IMR-90 (cell line): ENCODE results near the gene ARHGAP24. TPM values are rescaled to one million over a fixed set of nuclear protein-coding genes. Genes with fewer than 3 reads are reported as not detected.

ENCODE experiments used
- ATAC-seq: fragments of 200-7000 bp; cut with Tn5 transposase; 2 replicates; pipeline ENCODE4 v1.9.1; 2020; ENCODE audit warnings: low read depth, mild to moderate bottlenecking, moderate library complexity
- BruUV-seq: library from RNA; stranded (reverse); fragments of 400-500 nt; replicated peaks from 2 replicates; lab custom pipeline; 2021; lab: Mats Ljungman, UMichigan
- CTCF ChIA-PET: fragments of 300-600 bp; formaldehyde crosslinking; extraction: SDS; loops from one replicate; lab custom pipeline; 2021; ENCODE audit warnings: antibody characterized with exemption; lab: Yijun Ruan, JAX
- POLR2A ChIA-PET: fragments of 300-600 bp; sonication (Branson Sonifier 250); formaldehyde crosslinking; loops from one replicate; lab custom pipeline; 2022; ENCODE audit warnings: antibody characterized with exemption; ENCODE audit not compliant: unreplicated experiment; lab: Charles Lee
- DNase-seq: peaks from one replicate; pipeline ENCODE4 v3.0.0; 2013
- H2AFZ ChIP-seq: replicated peaks from 2 replicates; pipeline ENCODE3; 2013; ENCODE audit warnings: low read length, mild to moderate bottlenecking; ENCODE audit not compliant: poor library complexity
- H2AK5ac ChIP-seq: 2 replicates; pipeline ENCODE4 v1.6.1; 2013; ENCODE audit warnings: low read depth, low read length, inconsistent platforms
- H2AK9ac ChIP-seq: replicated peaks from 2 replicates; pipeline ENCODE3; 2013; ENCODE audit warnings: mild to moderate bottlenecking, low read depth, low read length, moderate library complexity; ENCODE audit not compliant: poor library complexity
- H2BK120ac ChIP-seq: 2 replicates; pipeline ENCODE4 v1.6.1; 2013; ENCODE audit warnings: low read depth, low read length, inconsistent platforms
- H2BK15ac ChIP-seq: 3 replicates; pipeline ENCODE4 v1.6.1; 2013; ENCODE audit warnings: low read depth, low read length, inconsistent platforms
- H2BK20ac ChIP-seq: 2 replicates; pipeline ENCODE4 v1.6.1; 2013; ENCODE audit warnings: low read depth, mild to moderate bottlenecking, inconsistent platforms, low read length, moderate library complexity
- H2BK5ac ChIP-seq: 2 replicates; pipeline ENCODE4 v1.6.1; 2013; ENCODE audit warnings: mild to moderate bottlenecking, low read depth, low read length, inconsistent platforms; ENCODE audit not compliant: poor library complexity, severe bottlenecking
- H3K14ac ChIP-seq: replicated peaks from 2 replicates; pipeline ENCODE4 v1.6.1; 2013; ENCODE audit warnings: low read depth, low read length, inconsistent platforms
- H3K18ac ChIP-seq: 2 replicates; pipeline ENCODE4 v1.6.1; 2013; ENCODE audit warnings: low read depth, low read length, control low read depth
- H3K23ac ChIP-seq: 2 replicates; pipeline ENCODE4 v1.6.1; 2013; ENCODE audit warnings: low read depth, low read length, inconsistent platforms
- H3K27ac ChIP-seq: 2 replicates; pipeline ENCODE4 v1.5.1; 2013; ENCODE audit warnings: mild to moderate bottlenecking, control low read depth, low read length; ENCODE audit not compliant: insufficient read depth
- H3K27me3 ChIP-seq: 2 replicates; pipeline ENCODE4 v1.6.1; 2013; ENCODE audit warnings: low read length; ENCODE audit not compliant: control insufficient read depth, insufficient read depth
- H3K36me3 ChIP-seq: 2 replicates; pipeline ENCODE4 v1.6.1; 2013; ENCODE audit warnings: low read length, mixed read lengths; ENCODE audit not compliant: control insufficient read depth, insufficient read depth
- H3K4ac ChIP-seq: 2 replicates; pipeline ENCODE4 v1.6.1; 2013; ENCODE audit warnings: low read depth, low read length, inconsistent platforms
- H3K4me1 ChIP-seq: 2 replicates; pipeline ENCODE4 v1.6.1; 2013; ENCODE audit warnings: low read length, mixed read lengths; ENCODE audit not compliant: control insufficient read depth, insufficient read depth
- H3K4me2 ChIP-seq: 2 replicates; pipeline ENCODE4 v1.6.1; 2013; ENCODE audit warnings: low read depth, mild to moderate bottlenecking, control low read depth, low read length, moderate library complexity
- H3K4me3 ChIP-seq: 2 replicates; pipeline ENCODE4 v1.5.1; 2013; ENCODE audit warnings: low read depth, mild to moderate bottlenecking, control low read depth, low read length, moderate library complexity; ENCODE audit not compliant: insufficient read depth
- H3K56ac ChIP-seq: 2 replicates; pipeline ENCODE4 v1.6.1; 2013; ENCODE audit warnings: low read length, inconsistent platforms; ENCODE audit not compliant: insufficient read depth; ENCODE audit errors: extremely low read depth
- H3K79me1 ChIP-seq, 2 experiments: 2 replicates each; pipeline ENCODE4 v1.6.1; 2013; ENCODE audit warnings: low read length in 2 of 2, inconsistent platforms in 1 of 2, low read depth in 1 of 2
- H3K9ac ChIP-seq: 2 replicates; pipeline ENCODE4 v1.6.1; 2013; ENCODE audit warnings: low read depth, low read length, control low read depth
- H3K9me1 ChIP-seq: 2 replicates; pipeline ENCODE4 v1.6.1; 2013; ENCODE audit warnings: low read length, inconsistent platforms; ENCODE audit not compliant: insufficient read depth
- H3K9me3 ChIP-seq: 2 replicates; pipeline ENCODE4 v1.6.1; 2013; ENCODE audit warnings: low read length; ENCODE audit not compliant: control insufficient read depth, insufficient read depth
- H4K20me1 ChIP-seq: 2 replicates; pipeline ENCODE4 v1.6.1; 2013; ENCODE audit warnings: low read length, inconsistent platforms; ENCODE audit not compliant: insufficient read depth
- H4K5ac ChIP-seq: 2 replicates; pipeline ENCODE4 v1.6.1; 2013; ENCODE audit warnings: mild to moderate bottlenecking, low read depth, low read length, control low read depth
- H4K8ac ChIP-seq, 2 experiments: 2 replicates each; pipeline ENCODE4 v1.6.1; 2013; ENCODE audit warnings: low read depth in 2 of 2, low read length in 2 of 2, control low read depth in 1 of 2, inconsistent platforms in 1 of 2
- H4K91ac ChIP-seq: 2 replicates; pipeline ENCODE4 v1.6.1; 2013; ENCODE audit warnings: low read depth, low read length, inconsistent platforms; ENCODE audit not compliant: insufficient read depth
- BHLHE40 ChIP-seq: fragments of 150-350 bp; IDR thresholded peaks from 2 replicates; pipeline ENCODE4 v1.6.1; 2016; ENCODE audit warnings: mild to moderate bottlenecking, low read depth, low read length
- CEBPB ChIP-seq: IDR thresholded peaks from 2 replicates; pipeline ENCODE4 v1.6.1; 2012; ENCODE audit warnings: low read depth, low read length, improper control_type of control experiment
- CHD1 ChIP-seq: IDR thresholded peaks from 2 replicates; pipeline ENCODE4 v1.6.1; 2012; ENCODE audit warnings: low read depth, low read length, improper control_type of control experiment
- CTCF ChIP-seq: conservative IDR thresholded peaks from 2 replicates; pipeline ENCODE4 v1.5.1; 2012; ENCODE audit warnings: mild to moderate bottlenecking, low read depth, low read length, improper control_type of control experiment
- ELK1 ChIP-seq: fragments of 150-350 bp; IDR thresholded peaks from 2 replicates; pipeline ENCODE4 v1.6.1; 2016; ENCODE audit warnings: low read depth, mild to moderate bottlenecking, low read length, moderate library complexity, borderline replicate concordance
- FOS ChIP-seq: fragments of 150-350 bp; IDR thresholded peaks from 2 replicates; pipeline ENCODE4 v1.6.1; 2016; ENCODE audit warnings: low read depth, low read length
- MAFK ChIP-seq: IDR thresholded peaks from 2 replicates; pipeline ENCODE4 v1.6.1; 2012; ENCODE audit warnings: low read depth, low read length, improper control_type of control experiment
- MAZ ChIP-seq: IDR thresholded peaks from 2 replicates; pipeline ENCODE4 v1.6.1; 2012; ENCODE audit warnings: low read depth, mild to moderate bottlenecking, low read length, improper control_type of control experiment, moderate library complexity, borderline replicate concordance
- MXI1 ChIP-seq: IDR thresholded peaks from 2 replicates; pipeline ENCODE4 v1.6.1; 2012; ENCODE audit warnings: low read depth, mild to moderate bottlenecking, low read length, moderate library complexity, borderline replicate concordance
- NFE2L2 ChIP-seq: fragments of 150-350 bp; IDR thresholded peaks from 2 replicates; pipeline ENCODE4 v1.6.1; 2016; ENCODE audit warnings: low read depth, mild to moderate bottlenecking, low read length
- POLR2A ChIP-seq: IDR thresholded peaks from 2 replicates; pipeline ENCODE4 v1.6.1; 2012; ENCODE audit warnings: mild to moderate bottlenecking, low read depth, low read length
- RAD21 ChIP-seq: IDR thresholded peaks from 2 replicates; pipeline ENCODE4 v1.6.1; 2012; ENCODE audit warnings: low read length, improper control_type of control experiment
- RCOR1 ChIP-seq: IDR thresholded peaks from 2 replicates; pipeline ENCODE4 v1.6.1; 2012; ENCODE audit warnings: mild to moderate bottlenecking, low read length, improper control_type of control experiment; ENCODE audit not compliant: insufficient replicate concordance
- RFX5 ChIP-seq: IDR thresholded peaks from 2 replicates; pipeline ENCODE4 v1.8.0; 2012; ENCODE audit warnings: low read depth, mild to moderate bottlenecking, low read length, moderate library complexity
- SMC3 ChIP-seq: fragments of 150-350 bp; IDR thresholded peaks from 2 replicates; pipeline ENCODE4 v1.6.1; 2016; ENCODE audit warnings: low read depth, mild to moderate bottlenecking, antibody characterized with exemption, low read length, moderate library complexity
- USF2 ChIP-seq: fragments of 150-350 bp; IDR thresholded peaks from 2 replicates; pipeline ENCODE4 v1.6.1; 2017; ENCODE audit warnings: mild to moderate bottlenecking, antibody characterized with exemption, low read length, low read depth
- WGBS, 2 experiments: methylation state at CpG; one replicate each; pipeline versions ENCODE4 v1.1.5 to v1.1.7; 2013; ENCODE audit warnings: missing lambda C conversion rate in 2 of 2; ENCODE audit not compliant: insufficient read length in 1 of 2; ENCODE audit errors: extremely low coverage in 2 of 2; 5-methylcytosine and 5-hydroxymethylcytosine counted together
- dilution Hi-C: fragments of 300-500 bp; cut with HindIII; formaldehyde crosslinking; loops from one replicate; pipeline ENCODE4 v1.14.3; 2018; ENCODE audit warnings: low sequenced_read_pairs; ENCODE audit not compliant: unreplicated experiment
- in situ Hi-C: fragments of 300-500 bp; cut with MboI; formaldehyde crosslinking; loops from 3 replicates; pipeline ENCODE4 v1.14.3; 2019; ENCODE audit warnings: low sequenced_read_pairs, inconsistent platforms, mixed read lengths
- intact Hi-C: fragments of 100-400 bp; cut with micrococcal nuclease; formaldehyde crosslinking; loops from 2 replicates; pipeline ENCODE4 v1.10.0; 2022
- polyA plus RNA-seq, 3 experiments: library from polyadenylated mRNA; depleted of rRNA; stranded (reverse); fragments of >200 nt; gene quantifications; 2 replicates each; pipeline ENCODE4 v1.2.3, GENCODE V29; 2012; ENCODE audit warnings: low replicate concordance in 1 of 3
- total RNA-seq: library from RNA; depleted of rRNA; stranded (reverse); fragments of >200 nt; gene quantifications from 2 replicates; pipeline ENCODE4 v1.2.3, GENCODE V29; 2012

ARHGAP24 gene
- total and polyA plus RNA-seq, 2 of the 4 experiments (the other 2 are of a cell fraction): 11.9 to 24.0 TPM

- H3K4me3 ChIP-seq: no peak overlapping the region
- H3K56ac ChIP-seq: no peak overlapping the region
- no peak overlapping the region for H2BK5ac ChIP-seq
- H3K36me3 ChIP-seq: no peaks in the 10 kb centered on the region
- no peak overlapping the region for H4K5ac ChIP-seq
- H3K27ac ChIP-seq: no peak overlapping the region
- no peaks in the 10 kb centered on the region for H3K9me3 ChIP-seq
- H4K20me1 ChIP-seq: no peaks in the 10 kb centered on the region
- H2AK5ac ChIP-seq: no peak overlapping the region
- H2BK120ac ChIP-seq: no peak overlapping the region
- dilution Hi-C loops: no loop called here
- intact Hi-C loops: no loop called here
- no peak overlapping the region for H3K14ac ChIP-seq
- no TSS peak for BruUV-seq
- peak; percentile 46 for ATAC-seq
- no peaks in the 10 kb centered on the region for H3K27me3 ChIP-seq
- TF ChIP-seq POLR2A (no peak), RCOR1 (no peak), CHD1 (no peak), CEBPB (no peak), MXI1 (no peak), MAFK (no peak), RFX5 (no peak), MAZ (no peak), FOS (no peak), USF2 (no peak), NFE2L2 (no peak), RAD21 (no peak), CTCF (no peak), BHLHE40 (no peak), SMC3 (no peak), ELK1 (no peak)
- ChIA-PET CTCF (no interaction called here), POLR2A (no interaction called here)
- peak; percentile 52 for DNase-seq
- no peak overlapping the region for H4K91ac ChIP-seq
- peaks cover 4% of the 10 kb centered on the region for H3K9me1 ChIP-seq
- H2AK9ac ChIP-seq: no peak overlapping the region
- H3K9ac ChIP-seq: no peak overlapping the region
- H2AFZ ChIP-seq: no peak overlapping the region
- no peak overlapping the region for H3K4ac ChIP-seq
- no peak overlapping the region for H3K18ac ChIP-seq
- H2BK15ac ChIP-seq: no peak overlapping the region
- whole genome bisulfite sequencing, 2 experiments: no CpG with 5 or more reads among the region's 6 CpGs
- peaks cover 11 to 37% of the 10 kb centered on the region in 2 experiments; a peak in 3 of 4 replicates for H3K79me1 ChIP-seq
- H4K8ac ChIP-seq: no peak overlapping the region
- H3K4me2 ChIP-seq: no peak overlapping the region
- no peaks in the 10 kb centered on the region; the same call in 1 of the 2 replicates for H3K4me1 ChIP-seq
- H3K23ac ChIP-seq: no peak overlapping the region
- in situ Hi-C loops: no loop called here
- H2BK20ac ChIP-seq: no peak overlapping the region
Observed at GRCh38 chr4:85860066-85860740, 385.3 kb downstream of the ARHGAP24 start.
